Lung (tissue), 12 donors: ENCODE measurements around the gene MYO18A. TPM values are rescaled to one million over a fixed set of nuclear protein-coding genes. Genes with fewer than 3 reads are reported as not detected.

Source experiments
- ATAC-seq: fragments of 200-7000 bp; cut with Tn5 transposase; one replicate; pipeline ENCODE4 v1.9.1; 2020; ENCODE audit warnings: moderate number of reproducible peaks; ENCODE audit not compliant: insufficient read depth, low FRiP score
- DNase-seq, 3 donors: peaks; one replicate each; pipeline ENCODE4 v3.0.0-alpha.2; 2013 to 2017
- H3K27ac ChIP-seq, 2 donors: one replicate each; pipeline ENCODE4 v1.5.1; 2013; ENCODE audit warnings: mild to moderate bottlenecking in 2 of 2, moderate library complexity in 2 of 2, control low read depth in 1 of 2, inconsistent platforms in 1 of 2, low read depth in 1 of 2, low read length in 1 of 2
- H3K27me3 ChIP-seq, 3 donors: one replicate each; pipeline ENCODE4 v1.5.1; 2013; ENCODE audit warnings: low read length in 2 of 3; ENCODE audit not compliant: control insufficient read depth in 3 of 3, insufficient read depth in 3 of 3
- H3K36me3 ChIP-seq, 4 donors: one replicate each; pipeline ENCODE4 v1.5.1; 2013; ENCODE audit warnings: low read length in 4 of 4, mild to moderate bottlenecking in 1 of 4, moderate library complexity in 1 of 4; ENCODE audit not compliant: control insufficient read depth in 4 of 4, insufficient read depth in 4 of 4
- H3K4me1 ChIP-seq, 5 donors: one replicate each; pipeline ENCODE4 v1.5.1; 2013; ENCODE audit warnings: low read length in 5 of 5, mild to moderate bottlenecking in 2 of 5, moderate library complexity in 1 of 5; ENCODE audit not compliant: control insufficient read depth in 5 of 5, insufficient read depth in 5 of 5
- H3K4me3 ChIP-seq: one replicate; pipeline ENCODE4 v1.5.1; 2013; ENCODE audit warnings: mild to moderate bottlenecking, control low read depth, moderate library complexity
- H3K9ac ChIP-seq, 2 donors: one replicate each; pipeline ENCODE4 v1.5.1; 2013; ENCODE audit warnings: low read length in 2 of 2, control low read depth in 1 of 2; ENCODE audit not compliant: insufficient read depth in 1 of 2
- H3K9me3 ChIP-seq, 4 donors: one replicate each; pipeline ENCODE4 v1.5.1; 2013; ENCODE audit warnings: low read length in 3 of 4, mild to moderate bottlenecking in 1 of 4, moderate library complexity in 1 of 4; ENCODE audit not compliant: control insufficient read depth in 4 of 4, insufficient read depth in 3 of 4
- CTCF ChIP-seq: IDR thresholded peaks from 2 replicates; pipeline ENCODE4 v1.5.1; 2012; ENCODE audit warnings: mild to moderate bottlenecking; ENCODE audit errors: control extremely low read depth, extremely low read depth
- WGBS, 2 donors: extraction: QIAGEN DNeasy Blood & Tissue Kit; methylation state at CpG; one replicate each; pipeline ENCODE4 v1.1.7; 2013; 5-methylcytosine and 5-hydroxymethylcytosine counted together
- polyA plus RNA-seq, 2 donors: library from polyadenylated mRNA; stranded (reverse); fragments of 200-250 nt; gene quantifications; one replicate each; pipeline ENCODE4 v1.2.1, GENCODE V29; 2013
- total RNA-seq, 2 donors: library from RNA; depleted of rRNA in 1 of 2; stranded (reverse); fragments of >200 nt in 1 of 2; gene quantifications; one replicate each; pipeline ENCODE4 v1.2.1, GENCODE V29; 2014 to 2021
- donor health status: control.
- donor health status: control.
- donor health status: Bipolar disorder and iron deficiency.
- donor health status: healthy.
- donor health status: DM: yes; HTN: yes; CAD: no.

Gene MYO18A
- total and polyA plus RNA-seq, 4 donors: 19.0 to 65.2 (median 49.3) TPM

GRCh38 chr17:29078183-29079045 lies 101.8 kb downstream of the MYO18A start:
- DNase-seq (no peak), ATAC-seq (no peak)
- peaks cover 9 to 36% (median 20%) of the 10 kb centered on the region in 4 donors for H3K36me3 ChIP-seq
- H3K9ac ChIP-seq: no peak overlapping the region
- no peak for TF ChIP-seq CTCF
- peaks cover 0 to 3% (median 0%) of the 10 kb centered on the region in 5 donors for H3K4me1 ChIP-seq
- WGBS, 2 donors: 84 to 90% methylated on average over 9 of the region's 9 CpGs
- H3K27me3 ChIP-seq: no peaks in the 10 kb centered on the region
- H3K4me3 ChIP-seq: no peak overlapping the region
- no peak overlapping the region for H3K27ac ChIP-seq
- no peaks in the 10 kb centered on the region for H3K9me3 ChIP-seq

- peaks cover 9 to 33% (median 19%) of the 10 kb centered on the region in 4 donors for H3K36me3 ChIP-seq
- H3K4me1 ChIP-seq: peaks cover 0 to 3% (median 0%) of the 10 kb centered on the region in 5 donors
- 92% methylated on average over 7 of the region's 7 CpGs for WGBS, 2 donors
- DNase-seq (no peak), ATAC-seq (no peak)
- H3K27ac ChIP-seq: no peak overlapping the region
- TF ChIP-seq CTCF: no peak
- H3K4me3 ChIP-seq: no peak overlapping the region
- H3K9me3 ChIP-seq: no peaks in the 10 kb centered on the region
- no peaks in the 10 kb centered on the region for H3K27me3 ChIP-seq
- H3K9ac ChIP-seq: no peak overlapping the region
These were observed 102.9 kb downstream of the MYO18A start for GRCh38 chr17:29077320-29077719.

GRCh38 chr17:29076722-29077121 lies 103.5 kb downstream of the MYO18A start:
- H3K4me1 ChIP-seq: peaks cover 0 to 3% (median 0%) of the 10 kb centered on the region in 5 donors
- peaks cover 6 to 29% (median 16%) of the 10 kb centered on the region in 4 donors for H3K36me3 ChIP-seq
- WGBS, 2 donors: 77 to 84% methylated on average over 7 of the region's 7 CpGs
- no peak overlapping the region for H3K9ac ChIP-seq
- no peaks in the 10 kb centered on the region for H3K27me3 ChIP-seq
- no peak for TF ChIP-seq CTCF
- no peak for ATAC-seq
- no peak overlapping the region for H3K27ac ChIP-seq
- DNase-seq: no peak
- H3K4me3 ChIP-seq: no peak overlapping the region
- no peaks in the 10 kb centered on the region for H3K9me3 ChIP-seq
